Upper lobe of left lung (tissue), 4 donors: Measurements from ENCODE around the gene ATP1A4.

ENCODE experiments used
- CTCF ChIP-seq, 6 experiments: fragments of 450-650 bp in 4 of 6; fragments of 200-600 bp in 2 of 6; sonication (generic) in 2 of 6; IDR thresholded peaks; one replicate each; pipeline ENCODE4 v1.5.1; 2016 to 2019; ENCODE audit warnings: antibody characterized with exemption in 6 of 6
- POLR2A ChIP-seq, 4 donors: fragments of 450-650 bp; IDR thresholded peaks; one replicate each; pipeline ENCODE4 v1.5.1; 2016 to 2017; ENCODE audit warnings: antibody characterized with exemption in 4 of 4, mild to moderate bottlenecking in 2 of 4

- TF ChIP-seq POLR2A (IDR thresholded peaks at IDR 0.05) (no peak), CTCF (IDR thresholded peaks at IDR 0.05) (no peak)
Measured at GRCh38 chr1:160217481-160218051, 66.2 kb downstream of the ATP1A4 start.
